ENCODE data around the gene ABCC9.

DNA sequence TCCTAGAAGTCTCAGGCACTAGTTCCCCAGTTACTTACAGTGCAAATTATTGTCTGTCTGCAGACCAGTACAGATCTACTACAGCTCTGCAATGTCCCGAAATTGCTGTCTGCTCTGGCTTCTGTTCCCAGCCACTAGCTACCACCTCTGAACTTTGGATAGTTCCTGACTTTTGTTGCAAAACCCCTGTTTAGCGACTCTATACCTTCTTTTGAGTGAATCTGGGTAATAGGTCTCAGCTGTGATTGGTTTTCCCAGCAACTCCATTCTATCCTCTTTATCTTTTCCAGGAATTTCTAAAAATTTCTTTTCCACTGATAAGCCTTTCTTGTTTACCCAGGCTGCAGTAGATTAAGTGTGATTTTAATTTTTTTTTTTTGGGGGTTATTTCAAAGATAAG is 183.5 kb downstream of the ABCC9 start:
- TF ChIP-seq, protein P1, sequence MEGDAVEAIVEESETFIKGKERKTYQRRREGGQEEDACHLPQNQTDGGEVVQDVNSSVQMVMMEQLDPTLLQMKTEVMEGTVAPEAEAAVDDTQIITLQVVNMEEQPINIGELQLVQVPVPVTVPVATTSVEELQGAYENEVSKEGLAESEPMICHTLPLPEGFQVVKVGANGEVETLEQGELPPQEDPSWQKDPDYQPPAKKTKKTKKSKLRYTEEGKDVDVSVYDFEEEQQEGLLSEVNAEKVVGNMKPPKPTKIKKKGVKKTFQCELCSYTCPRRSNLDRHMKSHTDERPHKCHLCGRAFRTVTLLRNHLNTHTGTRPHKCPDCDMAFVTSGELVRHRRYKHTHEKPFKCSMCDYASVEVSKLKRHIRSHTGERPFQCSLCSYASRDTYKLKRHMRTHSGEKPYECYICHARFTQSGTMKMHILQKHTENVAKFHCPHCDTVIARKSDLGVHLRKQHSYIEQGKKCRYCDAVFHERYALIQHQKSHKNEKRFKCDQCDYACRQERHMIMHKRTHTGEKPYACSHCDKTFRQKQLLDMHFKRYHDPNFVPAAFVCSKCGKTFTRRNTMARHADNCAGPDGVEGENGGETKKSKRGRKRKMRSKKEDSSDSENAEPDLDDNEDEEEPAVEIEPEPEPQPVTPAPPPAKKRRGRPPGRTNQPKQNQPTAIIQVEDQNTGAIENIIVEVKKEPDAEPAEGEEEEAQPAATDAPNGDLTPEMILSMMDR (conservative IDR thresholded peaks at IDR 0.05 in 1 of 2, IDR thresholded peaks at IDR 0.05 in 1 of 2; ENCODE audit: extremely low read depth in 1 of 2, insufficient read depth in 1 of 2, low read depth in 1 of 2, low read length in 2 of 2), result no peak
- TF ChIP-seq EZH2 (IDR thresholded peaks at IDR 0.05; ENCODE audit: borderline replicate concordance, low read length), result no peak

All from mammary epithelial cell (primary cell).